ENCODE measurements around the gene DSC2. TPM values are rescaled to one million over a fixed set of nuclear protein-coding genes. Genes with fewer than 3 reads are reported as not detected.
"Not testable (repeated sequence)": the region's sequence is repeated elsewhere in the genome, so short reads cannot be mapped to it uniquely, and the experiment has no call there.

Gene DSC2
- total RNA-seq, 4 donors from 2014 or later, result 0.26 to 17.9 (median 5.1) TPM

DNA sequence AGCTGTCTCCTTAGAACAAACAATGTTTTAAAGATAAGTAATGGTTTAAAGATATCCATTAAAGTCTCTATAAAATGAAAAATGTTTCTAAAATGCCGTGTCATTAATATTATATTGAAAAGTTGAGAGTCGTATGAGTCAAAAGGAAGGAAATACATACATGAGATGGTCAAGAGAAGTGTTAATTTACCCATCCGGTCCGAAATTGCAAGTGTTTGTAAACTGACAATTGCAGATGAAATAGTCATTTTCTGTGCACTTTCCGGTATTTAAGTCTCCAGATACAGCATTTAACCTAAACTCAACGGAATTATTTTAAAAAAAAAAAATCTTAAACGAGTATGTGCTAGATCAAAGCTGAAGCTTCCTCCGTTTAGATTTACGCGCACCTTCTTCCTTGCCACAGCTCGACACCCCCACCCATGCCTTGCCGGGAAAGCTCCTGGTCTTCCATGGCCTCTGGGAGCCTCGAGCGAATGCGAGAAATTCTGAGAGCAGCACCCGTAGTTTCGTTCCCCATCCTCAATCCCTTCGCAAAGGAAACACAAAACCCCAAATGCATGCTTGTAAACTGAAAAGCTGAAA is 61.4 kb downstream of the DSC2 start:
- intact Hi-C loops (cut with DNase I; ENCODE audit: low total_unique reads), result no loop called here
- DNase-seq, result no peak
- H3K36me3 ChIP-seq, result no peaks in the 10 kb centered on the region
- H3K4me1 ChIP-seq, result peaks cover 0 to 4% of the 10 kb centered on the region in 2 donors
- no peak overlapping the region for H3K4me3 ChIP-seq
- H3K27ac ChIP-seq, result no peak overlapping the region
- no peaks in the 10 kb centered on the region for H3K9me3 ChIP-seq
- TF ChIP-seq POLR2A (IDR thresholded peaks at IDR 0.05), result no peak
- TF ChIP-seq, protein P1, sequence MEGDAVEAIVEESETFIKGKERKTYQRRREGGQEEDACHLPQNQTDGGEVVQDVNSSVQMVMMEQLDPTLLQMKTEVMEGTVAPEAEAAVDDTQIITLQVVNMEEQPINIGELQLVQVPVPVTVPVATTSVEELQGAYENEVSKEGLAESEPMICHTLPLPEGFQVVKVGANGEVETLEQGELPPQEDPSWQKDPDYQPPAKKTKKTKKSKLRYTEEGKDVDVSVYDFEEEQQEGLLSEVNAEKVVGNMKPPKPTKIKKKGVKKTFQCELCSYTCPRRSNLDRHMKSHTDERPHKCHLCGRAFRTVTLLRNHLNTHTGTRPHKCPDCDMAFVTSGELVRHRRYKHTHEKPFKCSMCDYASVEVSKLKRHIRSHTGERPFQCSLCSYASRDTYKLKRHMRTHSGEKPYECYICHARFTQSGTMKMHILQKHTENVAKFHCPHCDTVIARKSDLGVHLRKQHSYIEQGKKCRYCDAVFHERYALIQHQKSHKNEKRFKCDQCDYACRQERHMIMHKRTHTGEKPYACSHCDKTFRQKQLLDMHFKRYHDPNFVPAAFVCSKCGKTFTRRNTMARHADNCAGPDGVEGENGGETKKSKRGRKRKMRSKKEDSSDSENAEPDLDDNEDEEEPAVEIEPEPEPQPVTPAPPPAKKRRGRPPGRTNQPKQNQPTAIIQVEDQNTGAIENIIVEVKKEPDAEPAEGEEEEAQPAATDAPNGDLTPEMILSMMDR (IDR thresholded peaks at IDR 0.05), result no peak
- H3K27me3 ChIP-seq, result peaks cover 0 to 51% of the 10 kb centered on the region in 2 donors

DNA sequence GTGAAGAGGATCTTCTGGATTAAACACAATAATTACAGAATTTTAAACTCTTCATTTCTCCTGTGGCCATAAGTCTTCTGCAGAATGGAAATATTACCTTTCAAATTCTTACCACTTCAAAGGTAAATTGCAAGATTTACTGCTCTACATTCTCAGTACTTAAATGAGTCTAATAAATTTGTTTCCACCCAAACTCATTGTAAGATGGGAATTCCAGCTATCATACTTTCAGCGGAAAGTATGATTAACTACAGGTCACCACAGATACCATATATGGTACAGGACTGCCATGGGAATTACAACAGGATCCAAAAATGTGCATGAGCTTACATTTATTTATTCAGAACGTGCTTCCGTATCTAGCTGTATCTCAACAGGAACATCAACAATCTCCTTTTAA is 62.8 kb downstream of the DSC2 start:
- H3K36me3 ChIP-seq, result no peaks in the 10 kb centered on the region
- H3K4me1 ChIP-seq, result peaks cover 0 to 4% of the 10 kb centered on the region in 2 donors
- no peak overlapping the region for H3K4me3 ChIP-seq
- no peak overlapping the region for H3K27ac ChIP-seq
- intact Hi-C loops (cut with DNase I; ENCODE audit: low total_unique reads), result no loop called here
- DNase-seq, result no peak
- no peak for TF ChIP-seq POLR2A (IDR thresholded peaks at IDR 0.05)
- TF ChIP-seq, protein P1 (IDR thresholded peaks at IDR 0.05), result no peak
- H3K27me3 ChIP-seq, result peaks cover 0 to 46% of the 10 kb centered on the region in 2 donors
- H3K9me3 ChIP-seq, result no peaks in the 10 kb centered on the region

DNA sequence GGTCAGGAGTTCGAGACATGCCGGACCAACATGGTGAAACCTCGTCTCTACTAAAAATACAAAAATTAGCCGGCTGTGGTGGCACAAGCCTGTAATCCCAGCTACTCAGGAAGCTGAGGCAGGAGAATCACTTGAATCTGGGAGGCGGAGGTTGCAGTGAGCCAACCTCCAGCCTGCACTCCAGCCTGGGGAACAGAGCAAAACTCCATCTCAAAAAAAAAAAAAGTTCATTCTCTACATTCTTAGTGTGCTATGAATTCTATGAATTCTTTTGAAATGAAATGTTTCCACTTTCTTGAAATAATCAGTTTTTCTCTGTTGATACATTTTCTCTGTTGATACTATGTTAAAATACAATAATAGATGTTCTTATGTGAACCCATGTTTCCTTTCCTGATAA is 64.5 kb downstream of the DSC2 start:
- H3K4me1 ChIP-seq; H3K36me3 ChIP-seq; H3K9me3 ChIP-seq; intact Hi-C loops (cut with DNase I; ENCODE audit: low total_unique reads); DNase-seq; H3K27ac ChIP-seq; H3K4me3 ChIP-seq: not testable (repeated sequence)
- H3K27me3 ChIP-seq, result peaks cover 0 to 46% of the 10 kb centered on the region in 2 donors

DNA sequence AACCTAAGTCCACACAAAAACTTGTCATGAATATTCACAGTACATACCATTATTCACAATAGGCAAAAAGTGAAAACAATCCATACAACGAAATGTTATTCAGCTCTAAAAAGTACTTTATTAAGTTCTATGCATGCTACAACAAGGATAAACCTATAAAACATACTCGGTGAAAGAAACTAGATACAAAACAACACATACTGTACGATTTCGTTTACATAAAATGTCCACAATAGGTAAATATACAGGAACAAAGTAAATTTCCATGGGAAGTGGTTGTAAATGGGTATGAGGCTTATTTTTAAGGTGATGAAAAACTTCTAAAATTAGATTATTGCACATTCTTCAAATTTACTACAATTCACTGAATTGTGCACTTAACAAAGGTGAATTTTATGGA is 67.7 kb downstream of the DSC2 start:
- H3K4me1 ChIP-seq, result no peaks in the 10 kb centered on the region
- H3K36me3 ChIP-seq, result no peaks in the 10 kb centered on the region
- H3K9me3 ChIP-seq, result no peaks in the 10 kb centered on the region
- no peak for TF ChIP-seq POLR2A (IDR thresholded peaks at IDR 0.05)
- TF ChIP-seq, protein P1 (IDR thresholded peaks at IDR 0.05), result no peak
- H3K4me3 ChIP-seq, result no peak overlapping the region
- no peak overlapping the region for H3K27ac ChIP-seq
- DNase-seq, result no peak
- peaks cover 0 to 15% of the 10 kb centered on the region in 2 donors for H3K27me3 ChIP-seq
- intact Hi-C loops (cut with DNase I; ENCODE audit: low total_unique reads), result no loop called here

DNA sequence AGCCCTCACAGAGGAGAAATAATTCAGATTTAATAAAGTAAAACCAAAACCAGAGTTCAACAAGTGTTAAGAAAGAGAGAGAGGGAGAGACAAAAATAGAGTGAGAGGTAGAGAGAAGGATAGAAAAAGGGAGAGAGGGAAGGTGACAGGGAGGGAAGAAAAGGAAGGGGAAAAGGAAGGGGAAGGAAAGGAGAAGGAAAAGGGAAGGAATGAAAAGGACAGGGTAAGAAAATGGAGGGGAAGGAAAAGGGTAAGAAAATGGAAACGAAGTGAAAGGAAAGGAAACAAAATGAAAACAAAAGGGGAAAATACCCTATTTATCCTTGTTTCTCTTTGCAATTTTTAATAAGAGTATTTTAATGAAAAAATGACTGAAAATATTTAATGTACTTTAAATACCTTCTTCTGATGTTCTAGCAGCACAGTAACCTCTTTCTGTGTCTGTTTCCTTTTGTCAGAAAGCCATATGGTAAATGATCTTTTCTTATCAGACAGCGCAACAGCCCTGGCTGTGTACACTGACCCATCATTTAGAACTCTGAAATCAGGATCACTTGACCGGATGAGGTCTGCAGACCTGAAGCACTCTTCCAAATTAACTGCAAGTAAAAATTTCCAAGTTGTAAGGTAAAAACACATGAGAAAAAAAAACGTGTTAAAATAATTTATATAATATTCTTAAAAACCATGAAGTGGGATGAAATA is 71.5 kb downstream of the DSC2 start:
- DNase-seq, result no peak
- H3K9me3 ChIP-seq, result no peaks in the 10 kb centered on the region
- TF ChIP-seq, protein P1 (IDR thresholded peaks at IDR 0.05), result no peak
- TF ChIP-seq POLR2A (IDR thresholded peaks at IDR 0.05), result no peak
- intact Hi-C loops (cut with DNase I; ENCODE audit: low total_unique reads), result no loop called here
- H3K27ac ChIP-seq, result no peak overlapping the region
- no peaks in the 10 kb centered on the region for H3K27me3 ChIP-seq
- H3K36me3 ChIP-seq, result no peaks in the 10 kb centered on the region
- H3K4me3 ChIP-seq, result no peak overlapping the region
- no peaks in the 10 kb centered on the region for H3K4me1 ChIP-seq

Measured in uterus (tissue), 4 donors.